A549 (cell line): ENCODE data around the gene PPP4C. TPM values are rescaled to one million over a fixed set of nuclear protein-coding genes. Genes with fewer than 3 reads are reported as not detected.
A peak's percentile ranks its signal among the peaks of the same experiment; 100 is the strongest.

ENCODE experiments used
- ATAC-seq, 2 experiments: fragments of 200-7000 bp in 1 of 2; fragments of >200 bp in 1 of 2; cut with Nextera tagmentation in 1 of 2; cut with Tn5 transposase in 1 of 2; 3 replicates each; pipeline versions ENCODE4 v1.8.0 to v1.9.1; 2018 to 2020; ENCODE audit warnings: mild to moderate bottlenecking in 1 of 2, moderate library complexity in 1 of 2
- CTCF ChIA-PET: fragments of 300-600 bp; sonication (Branson Sonifier 250); formaldehyde crosslinking; extraction: SDS; loops from one replicate; lab custom pipeline; 2021; ENCODE audit warnings: antibody characterized with exemption, inconsistent platforms; lab: Yijun Ruan, JAX
- POLR2A ChIA-PET: fragments of 350-600 bp; formaldehyde crosslinking; extraction: SDS; loops from one replicate; lab custom pipeline; 2021; ENCODE audit warnings: antibody characterized with exemption, inconsistent platforms; lab: Yijun Ruan, JAX
- DNase-seq, 2 experiments: peaks; one replicate each; pipeline versions ENCODE4 v3.0.0 to v3.0.0-alpha.2; 2011 to 2016; ENCODE audit warnings: low read depth in 1 of 2, low spot score in 1 of 2
- FAIRE-seq: peaks from 2 replicates; lab custom pipeline; 2011; peaks lifted over from hg19 to GRCh38; lab: Jason Lieb, UNC
- H3K27ac ChIP-seq, 2 experiments: fragments of >200 bp; sonication (Bioruptor Twin); formaldehyde crosslinking; 3 replicates each; pipeline ENCODE4 v1.5.1; 2016 to 2017
- H3K4me1 ChIP-seq: fragments of >200 bp; sonication (Bioruptor Twin); formaldehyde crosslinking; 3 replicates; pipeline ENCODE4 v1.6.1; 2016
- H3K4me2 ChIP-seq: fragments of >200 bp; sonication (Bioruptor Twin); formaldehyde crosslinking; 3 replicates; pipeline ENCODE4 v1.6.1; 2016
- H3K4me3 ChIP-seq: fragments of >200 bp; sonication (Bioruptor Twin); formaldehyde crosslinking; 3 replicates; pipeline ENCODE4 v1.5.1; 2016
- H3K9me3 ChIP-seq: fragments of >200 bp; sonication (Bioruptor Twin); formaldehyde crosslinking; 3 replicates; pipeline ENCODE4 v1.6.1; 2016
- ATOH8 ChIP-seq: fragments of 250-450 bp; sonication (Bioruptor Pico); IDR thresholded peaks from 2 replicates; pipeline ENCODE4 v1.5.0; 2020; ENCODE audit warnings: low read depth, mild to moderate bottlenecking, moderate library complexity
- CBX2 ChIP-seq: fragments of 200-600 bp; sonication (generic); IDR thresholded peaks from 2 replicates; pipeline ENCODE4 v1.6.1; 2016; ENCODE audit warnings: low read depth, mild to moderate bottlenecking, borderline replicate concordance
- CBX8 ChIP-seq: fragments of 200-600 bp; sonication (generic); IDR thresholded peaks from 2 replicates; pipeline ENCODE4 v1.6.1; 2016
- CHD2 ChIP-seq: fragments of 150-350 bp; IDR thresholded peaks from 2 replicates; pipeline ENCODE4 v1.6.1; 2014; ENCODE audit warnings: low read length; ENCODE audit not compliant: partially characterized antibody
- CTCF ChIP-seq: fragments of >200 bp; sonication (Bioruptor Twin); formaldehyde crosslinking; IDR thresholded peaks from 3 replicates; pipeline ENCODE4 v1.5.1; 2016
- EHMT2 ChIP-seq: fragments of 200-600 bp; sonication (generic); IDR thresholded peaks from 2 replicates; pipeline ENCODE4 v1.6.1; 2016; ENCODE audit warnings: antibody characterized with exemption, low read depth, mild to moderate bottlenecking, moderate library complexity
- FOSB ChIP-seq: fragments of 250-450 bp; sonication (Bioruptor Pico); IDR thresholded peaks from 2 replicates; pipeline ENCODE4 v1.5.0; 2020; ENCODE audit warnings: mild to moderate bottlenecking, moderate library complexity
- GATA3 ChIP-seq: IDR thresholded peaks from 2 replicates; pipeline ENCODE4 v1.6.1; 2012; ENCODE audit warnings: borderline replicate concordance
- HDAC2 ChIP-seq: fragments of 200-600 bp; sonication (generic); IDR thresholded peaks from 2 replicates; pipeline ENCODE4 v1.6.1; 2016
- HOXB13 ChIP-seq: fragments of 250-450 bp; sonication (Bioruptor Pico); IDR thresholded peaks from 2 replicates; pipeline ENCODE4 v1.5.0; 2020; ENCODE audit warnings: low read depth, mild to moderate bottlenecking, moderate library complexity
- JUNB ChIP-seq: fragments of >200 bp; sonication (Bioruptor Twin); formaldehyde crosslinking; IDR thresholded peaks from 2 replicates; pipeline ENCODE4 v1.6.1; 2016
- KDM1A ChIP-seq: fragments of 200-600 bp; sonication (generic); IDR thresholded peaks from 2 replicates; pipeline ENCODE4 v1.6.1; 2016; ENCODE audit warnings: low read depth, mild to moderate bottlenecking
- MAX ChIP-seq: IDR thresholded peaks from 2 replicates; pipeline ENCODE4 v1.6.1; 2012
- MAZ ChIP-seq: fragments of 150-350 bp; IDR thresholded peaks from 2 replicates; pipeline ENCODE4 v1.6.1; 2014; ENCODE audit warnings: antibody characterized with exemption, low read depth, low read length, borderline replicate concordance
- MYC ChIP-seq: IDR thresholded peaks from 2 replicates; pipeline ENCODE4 v1.6.1; 2012; ENCODE audit warnings: mild to moderate bottlenecking, inconsistent platforms, low read length, improper control_type of control experiment, borderline replicate concordance
- NR3C1 ChIP-seq: fragments of >200 bp; sonication (Bioruptor Twin); formaldehyde crosslinking; IDR thresholded peaks from 3 replicates; pipeline ENCODE4 v1.6.1; 2017
- PHF8 ChIP-seq: fragments of 200-600 bp; sonication (generic); IDR thresholded peaks from 2 replicates; pipeline ENCODE4 v1.6.1; 2016; ENCODE audit warnings: low read depth, mild to moderate bottlenecking, antibody characterized with exemption, moderate library complexity, borderline replicate concordance
- POLR2A ChIP-seq: IDR thresholded peaks from 2 replicates; pipeline ENCODE4 v1.6.1; 2012; ENCODE audit warnings: mild to moderate bottlenecking, low read length
- RARB ChIP-seq: fragments of 250-450 bp; sonication (Bioruptor Pico); IDR thresholded peaks from 2 replicates; pipeline ENCODE4 v1.8.0; 2021; ENCODE audit warnings: mild to moderate bottlenecking, moderate library complexity
- REST ChIP-seq: fragments of 200-600 bp; sonication (generic); IDR thresholded peaks from 2 replicates; pipeline ENCODE4 v1.6.1; 2016; ENCODE audit warnings: antibody characterized with exemption, mild to moderate bottlenecking, moderate library complexity
- TFCP2L1 ChIP-seq: fragments of 250-450 bp; sonication (Bioruptor Pico); IDR thresholded peaks from 2 replicates; pipeline ENCODE4 v1.5.0; 2021; ENCODE audit warnings: mild to moderate bottlenecking
- TP53 ChIP-seq: fragments of 250-450 bp; sonication (Bioruptor Pico); IDR thresholded peaks from 2 replicates; pipeline ENCODE4 v1.5.0; 2021; ENCODE audit warnings: mild to moderate bottlenecking, moderate library complexity
- ZFP36 ChIP-seq: fragments of 450-650 bp; IDR thresholded peaks from 2 replicates; pipeline ENCODE4 v1.6.1; 2014; ENCODE audit warnings: borderline replicate concordance; ENCODE audit not compliant: partially characterized antibody
- ZNF302 ChIP-seq: fragments of 250-450 bp; sonication (Bioruptor Pico); IDR thresholded peaks from 2 replicates; pipeline ENCODE4 v1.9.0; 2021; ENCODE audit warnings: inconsistent platforms, mild to moderate bottlenecking, moderate library complexity
- WGBS: methylation state at CpG from one replicate; pipeline ENCODE4 v1.1.6; 2017; ENCODE audit errors: missing lambda C conversion rate; 5-methylcytosine and 5-hydroxymethylcytosine counted together
- polyA plus RNA-seq, 4 experiments: library from polyadenylated mRNA; depleted of rRNA in 3 of 4; stranded (reverse); fragments of >200 nt; fragmentation: RNase III in 1 of 4; extraction: RNeasy Plus Mini Kit Qiagen cat#74134 plus additional on column Dnase treatment in 1 of 4; gene quantifications; 2 replicates in 3 of 4; 3 replicates in 1 of 4; pipeline ENCODE4 v1.2.3, GENCODE V29; 2011 to 2017

PPP4C gene
- polyA plus RNA-seq, 2 of the 4 experiments (the other 2 are of a cell fraction) = 102 to 115 TPM

GRCh38 chr16:30053376-30054015 is 22.3 kb upstream of the PPP4C start:
- Histone ChIP-seq H3K27ac (peak overlapping the region; percentile 69 to 88), H3K4me1 (peaks cover 22% of the 10 kb centered on the region), H3K4me3 (peak overlapping the region; percentile 81), H3K4me2 (peak overlapping the region; percentile 96), H3K9me3 (no peaks in the 10 kb centered on the region)
- WGBS = 11% methylated on average over 17 of the region's 19 CpGs
- CTCF ChIA-PET = interaction anchor here (0.8 to 4.6 kb wide), 9 partner anchors 10 to 263 kb away, joined by 3 to 44 read pairs (median 3); partner anchors contain the start of genes ALDOA, KIF22 and TBX6
- FAIRE-seq (no peak), DNase-seq (no peak), ATAC-seq (peak; percentile 23 to 42; a peak in 5 of 6 replicates)
- TF ChIP-seq REST = no peak
- TF ChIP-seq GATA3 = no peak
- no peak for TF ChIP-seq EHMT2
- no peak for TF ChIP-seq MAZ
- TF ChIP-seq KDM1A = no peak
- no peak for TF ChIP-seq CBX2
- TF ChIP-seq RARB (CRISPR knock-in tag) = no peak
- TF ChIP-seq TFCP2L1 (CRISPR knock-in tag) = no peak
- TF ChIP-seq MAX = no peak
- TF ChIP-seq ZNF302 (CRISPR knock-in tag) = no peak
- TF ChIP-seq POLR2A = no peak
- no peak for TF ChIP-seq JUNB
- TF ChIP-seq CHD2 = no peak
- POLR2A ChIA-PET = interaction anchor here (1.0 to 4.6 kb wide), 2 partner anchors 13 to 39 kb away, joined by 3 to 51 read pairs; partner anchors contain the start of gene ALDOA

GRCh38 chr16:30054451-30054850 is 21.3 kb upstream of the PPP4C start:
- peak in 1 of 2 experiments; percentile 3; a peak in 2 of 6 replicates for ATAC-seq
- FAIRE-seq = no peak
- no peak for DNase-seq
- no peak overlapping the region for H3K4me3 ChIP-seq
- no peaks in the 10 kb centered on the region for H3K9me3 ChIP-seq
- CTCF ChIA-PET = interaction anchor here (0.9 to 7.3 kb wide), 11 partner anchors 11 to 356 kb away, joined by 3 to 44 read pairs (median 5); partner anchors contain the start of genes ALDOA, PPP4C, TBX6 and TLCD3B
- 72% methylated on average over 8 of the region's 8 CpGs for WGBS
- peak overlapping the region in 1 of 2 experiments; percentile 88; a peak in 2 of 6 replicates for H3K27ac ChIP-seq
- TF ChIP-seq GATA3 (no peak), PHF8 (no peak), CHD2 (no peak), ATOH8 (CRISPR knock-in tag) (no peak), REST (no peak), CBX8 (no peak), NR3C1 (no peak), TP53 (no peak), HDAC2 (no peak), ZFP36 (no peak), CTCF (no peak), FOSB (CRISPR knock-in tag) (no peak), MYC (no peak), HOXB13 (CRISPR knock-in tag) (no peak)
- POLR2A ChIA-PET = interaction anchor here (1.3 to 4.6 kb wide), 2 partner anchors 10 to 12 kb away, joined by 3 to 51 read pairs; partner anchors contain the start of gene ALDOA
- H3K4me2 ChIP-seq = peak overlapping the region; percentile 96
- H3K4me1 ChIP-seq = peaks cover 22% of the 10 kb centered on the region
